Measurements from ENCODE around the gene NDUFB10. TPM values are rescaled to one million over a fixed set of nuclear protein-coding genes. Genes with fewer than 3 reads are reported as not detected.

Gene NDUFB10
- total and polyA plus RNA-seq, 2 donors from 2014 or later = 123 to 432 TPM

GRCh38 chr16:1972490-1972877 lies 13.1 kb downstream of the NDUFB10 start:
- no peak for FAIRE-seq
- H3K4me3 ChIP-seq (ENCODE audit: low read length in 3 of 3) = peak overlapping the region; percentile 87 to 90 (median 90)

GRCh38 chr16:1973461-1974156 lies 14.3 kb downstream of the NDUFB10 start:
- DNase-seq (peak in 1 of 5 donors; percentile 66), FAIRE-seq (no peak)
- Histone ChIP-seq H3K27ac (ENCODE audit: low read depth in 2 of 2, low read length in 2 of 2) (no peak overlapping the region), H3K9ac (ENCODE audit: low read length in 3 of 3) (no peak overlapping the region), H3K9me3 (ENCODE audit: control insufficient read depth in 2 of 3, insufficient read depth in 1 of 3, low read length in 3 of 3) (no peaks in the 10 kb centered on the region), H3K36me3 (ENCODE audit: control insufficient read depth in 2 of 3, insufficient read depth in 3 of 3, low read length in 3 of 3) (peaks cover 0 to 21% (median 13%) of the 10 kb centered on the region in 3 donors), H3K4me1 (ENCODE audit: control insufficient read depth in 2 of 3, insufficient read depth in 2 of 3, low read depth in 1 of 3, low read length in 3 of 3) (peaks cover 0 to 11% (median 4%) of the 10 kb centered on the region in 3 donors), H3K27me3 (ENCODE audit: control insufficient read depth, insufficient read depth, low read length) (no peaks in the 10 kb centered on the region), H3K4me3 (ENCODE audit: low read length in 3 of 3) (no peak overlapping the region)
- TF ChIP-seq CTCF (IDR thresholded peaks at IDR 0.05; ENCODE audit: borderline replicate concordance, extremely low read depth, insufficient read depth) = no peak
- intact Hi-C loops (cut with DNase I) = no loop called here

More at GRCh38 chr16:1972490-1972877, 13.1 kb downstream of the NDUFB10 start:
- intact Hi-C loops (cut with DNase I) = no loop called here
- TF ChIP-seq CTCF (IDR thresholded peaks at IDR 0.05; ENCODE audit: borderline replicate concordance, extremely low read depth, insufficient read depth) = no peak
- H3K9ac ChIP-seq (ENCODE audit: low read length in 3 of 3) = peak overlapping the region in 2 of 3 donors; percentile 73 to 94
- H3K4me1 ChIP-seq (ENCODE audit: control insufficient read depth in 2 of 3, insufficient read depth in 2 of 3, low read depth in 1 of 3, low read length in 3 of 3) = peaks cover 0 to 11% (median 4%) of the 10 kb centered on the region in 3 donors
- H3K27ac ChIP-seq (ENCODE audit: low read depth in 2 of 2, low read length in 2 of 2) = no peak overlapping the region
- H3K9me3 ChIP-seq (ENCODE audit: control insufficient read depth in 2 of 3, insufficient read depth in 1 of 3, low read length in 3 of 3) = no peaks in the 10 kb centered on the region
- peaks cover 0 to 21% (median 13%) of the 10 kb centered on the region in 3 donors for H3K36me3 ChIP-seq (ENCODE audit: control insufficient read depth in 2 of 3, insufficient read depth in 3 of 3, low read length in 3 of 3)
- H3K27me3 ChIP-seq (ENCODE audit: control insufficient read depth, insufficient read depth, low read length) = no peaks in the 10 kb centered on the region
- DNase-seq = peak in 2 of 5 donors; percentile 66 to 80

GRCh38 chr16:1974157-1975070 lies 15.1 kb downstream of the NDUFB10 start:
- no peaks in the 10 kb centered on the region for H3K27me3 ChIP-seq (ENCODE audit: control insufficient read depth, insufficient read depth, low read length)
- FAIRE-seq = no peak
- intact Hi-C loops (cut with DNase I) = no loop called here
- DNase-seq = peak in 1 of 5 donors; percentile 78
- no peak overlapping the region for H3K4me3 ChIP-seq (ENCODE audit: low read length in 3 of 3)
- H3K9ac ChIP-seq (ENCODE audit: low read length in 3 of 3) = no peak overlapping the region
- TF ChIP-seq CTCF (IDR thresholded peaks at IDR 0.05; ENCODE audit: borderline replicate concordance, extremely low read depth, insufficient read depth) = no peak
- H3K27ac ChIP-seq (ENCODE audit: low read depth in 2 of 2, low read length in 2 of 2) = no peak overlapping the region
- peaks cover 0 to 11% (median 4%) of the 10 kb centered on the region in 3 donors for H3K4me1 ChIP-seq (ENCODE audit: control insufficient read depth in 2 of 3, insufficient read depth in 2 of 3, low read depth in 1 of 3, low read length in 3 of 3)
- peaks cover 0 to 21% (median 13%) of the 10 kb centered on the region in 3 donors for H3K36me3 ChIP-seq (ENCODE audit: control insufficient read depth in 2 of 3, insufficient read depth in 3 of 3, low read length in 3 of 3)
- no peaks in the 10 kb centered on the region for H3K9me3 ChIP-seq (ENCODE audit: control insufficient read depth in 2 of 3, insufficient read depth in 1 of 3, low read length in 3 of 3)
